ENCODE measurements around the gene C11orf54.

The C11orf54 gene

DNA sequence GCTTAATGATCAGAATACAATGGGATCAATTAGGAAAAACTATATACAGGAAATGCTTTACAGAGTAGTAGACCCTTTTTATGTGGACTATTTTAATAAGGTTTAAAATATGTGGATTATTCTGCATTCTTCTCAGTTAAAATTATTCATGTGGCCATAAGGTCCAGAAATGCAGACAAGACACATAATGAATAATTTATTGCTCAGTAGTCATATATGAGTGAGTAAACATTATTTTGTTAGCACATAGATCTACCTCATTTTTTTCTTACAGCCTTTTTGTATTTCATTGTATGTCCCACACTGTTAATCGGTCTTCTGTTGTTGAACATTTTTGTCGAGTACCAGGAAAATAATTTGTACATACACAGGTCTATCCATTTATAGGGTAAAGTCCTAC is 63.4 kb downstream of the C11orf54 start:
- H3K4me3 ChIP-seq (ENCODE audit: low read depth, low read length): no peak overlapping the region
- no peak for DNase-seq (ENCODE audit: low read depth)

DNA sequence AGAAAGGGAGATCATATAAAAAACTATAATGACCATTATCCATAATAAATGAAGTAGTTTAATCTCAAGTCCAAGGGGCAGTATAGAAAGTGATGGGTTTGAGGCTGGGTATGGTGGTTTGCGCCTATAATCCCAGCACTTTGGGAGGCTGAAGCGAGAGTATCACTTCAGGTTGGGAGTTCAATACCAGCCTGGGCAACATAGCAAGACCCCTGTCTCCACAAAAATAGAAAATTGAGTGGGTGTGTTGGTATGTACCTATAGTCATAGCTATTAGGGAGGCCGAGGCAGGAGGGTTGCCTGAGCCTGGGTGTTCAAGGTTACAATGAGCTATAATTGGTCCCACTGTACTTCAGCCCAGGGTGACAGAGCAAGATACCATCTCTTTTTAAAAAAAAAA is 66.5 kb downstream of the C11orf54 start:
- no peak overlapping the region for H3K4me3 ChIP-seq (ENCODE audit: low read depth, low read length)
- DNase-seq (ENCODE audit: low read depth): no peak

DNA sequence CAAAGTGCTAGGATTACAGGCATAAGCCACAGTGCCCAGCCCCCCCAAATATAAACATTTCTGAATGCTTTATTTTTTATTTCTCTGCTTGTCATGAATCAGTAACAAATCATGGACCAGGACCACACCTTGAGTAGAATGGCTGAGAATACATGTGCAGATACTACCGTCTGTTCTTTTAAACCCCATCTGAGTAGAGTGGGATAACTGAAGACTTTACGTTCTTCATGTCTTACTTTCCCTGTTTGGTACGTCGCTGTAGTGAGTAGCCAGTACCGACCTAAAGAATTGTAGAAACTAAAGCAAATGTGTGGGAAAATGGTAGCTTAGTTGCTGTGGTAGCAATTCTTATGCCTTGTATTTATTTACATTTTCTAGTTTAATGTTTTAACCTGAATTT is 72.5 kb downstream of the C11orf54 start:
- DNase-seq (ENCODE audit: low read depth): no peak
- no peak overlapping the region for H3K4me3 ChIP-seq (ENCODE audit: low read depth, low read length)

All from skeletal muscle cell (primary cell).